Fibroblast of mammary gland (primary cell): ENCODE data around the gene TRAF7.

Experiments used
- DNase-seq: peaks from one replicate; pipeline ENCODE4 v3.0.0-alpha.2; 2010; ENCODE audit warnings: low read depth
- H3K4me3 ChIP-seq: 2 replicates; pipeline ENCODE4 v1.5.1; 2011; ENCODE audit warnings: low read depth, mild to moderate bottlenecking, low read length, moderate library complexity; ENCODE audit not compliant: control insufficient read depth
- TF ChIP-seq, protein P1 (sequence below): conservative IDR thresholded peaks from 2 replicates; pipeline ENCODE4 v1.5.1; 2011; ENCODE audit warnings: low read depth, low read length, inconsistent platforms; ENCODE audit not compliant: control insufficient read depth, insufficient read depth

The TRAF7 gene

DNA sequence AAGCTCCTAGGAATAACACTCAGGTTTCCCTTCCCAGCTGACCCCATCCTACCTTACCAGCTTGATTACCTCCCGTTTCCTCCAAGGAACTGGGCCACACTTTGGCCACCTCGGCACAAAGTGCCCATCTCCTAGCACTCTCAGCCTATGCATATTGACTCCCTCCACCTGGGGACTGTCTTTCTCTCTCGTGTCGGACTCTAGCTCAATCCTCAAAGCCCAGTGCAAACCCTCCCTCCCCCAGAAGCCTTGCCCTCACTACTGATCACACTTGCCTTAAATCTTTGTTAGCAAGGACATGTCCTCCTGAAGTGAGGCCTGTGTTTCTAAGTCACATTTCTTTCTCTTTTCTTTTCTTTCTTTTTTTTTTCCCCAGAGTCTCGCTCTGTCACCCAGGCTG lies 9.7 kb upstream of the TRAF7 start:
- TF ChIP-seq, protein P1, sequence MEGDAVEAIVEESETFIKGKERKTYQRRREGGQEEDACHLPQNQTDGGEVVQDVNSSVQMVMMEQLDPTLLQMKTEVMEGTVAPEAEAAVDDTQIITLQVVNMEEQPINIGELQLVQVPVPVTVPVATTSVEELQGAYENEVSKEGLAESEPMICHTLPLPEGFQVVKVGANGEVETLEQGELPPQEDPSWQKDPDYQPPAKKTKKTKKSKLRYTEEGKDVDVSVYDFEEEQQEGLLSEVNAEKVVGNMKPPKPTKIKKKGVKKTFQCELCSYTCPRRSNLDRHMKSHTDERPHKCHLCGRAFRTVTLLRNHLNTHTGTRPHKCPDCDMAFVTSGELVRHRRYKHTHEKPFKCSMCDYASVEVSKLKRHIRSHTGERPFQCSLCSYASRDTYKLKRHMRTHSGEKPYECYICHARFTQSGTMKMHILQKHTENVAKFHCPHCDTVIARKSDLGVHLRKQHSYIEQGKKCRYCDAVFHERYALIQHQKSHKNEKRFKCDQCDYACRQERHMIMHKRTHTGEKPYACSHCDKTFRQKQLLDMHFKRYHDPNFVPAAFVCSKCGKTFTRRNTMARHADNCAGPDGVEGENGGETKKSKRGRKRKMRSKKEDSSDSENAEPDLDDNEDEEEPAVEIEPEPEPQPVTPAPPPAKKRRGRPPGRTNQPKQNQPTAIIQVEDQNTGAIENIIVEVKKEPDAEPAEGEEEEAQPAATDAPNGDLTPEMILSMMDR, result no peak
- no peak overlapping the region for H3K4me3 ChIP-seq
- no peak for DNase-seq

DNA sequence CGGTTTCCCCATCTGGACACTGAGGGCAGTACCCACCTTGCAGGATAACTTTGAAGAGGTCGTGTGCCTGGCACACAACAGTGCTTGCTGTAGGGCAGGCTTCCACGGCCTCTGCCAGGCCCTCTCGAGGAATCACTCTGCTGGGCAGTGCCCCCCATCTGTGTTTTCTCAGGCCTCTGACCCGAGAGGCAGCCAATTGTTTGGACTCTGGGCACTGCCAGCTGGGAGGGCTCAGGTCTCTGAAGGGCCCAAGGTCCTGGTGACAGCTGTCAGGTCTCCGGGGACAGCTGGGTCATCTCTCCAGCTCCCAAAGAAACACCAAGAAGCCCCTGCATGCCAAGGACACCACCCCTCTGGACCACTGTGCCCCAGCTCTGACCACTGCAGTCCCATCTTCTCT lies 8.2 kb upstream of the TRAF7 start:
- no peak for DNase-seq
- TF ChIP-seq, protein P1, result no peak
- no peak overlapping the region for H3K4me3 ChIP-seq

DNA sequence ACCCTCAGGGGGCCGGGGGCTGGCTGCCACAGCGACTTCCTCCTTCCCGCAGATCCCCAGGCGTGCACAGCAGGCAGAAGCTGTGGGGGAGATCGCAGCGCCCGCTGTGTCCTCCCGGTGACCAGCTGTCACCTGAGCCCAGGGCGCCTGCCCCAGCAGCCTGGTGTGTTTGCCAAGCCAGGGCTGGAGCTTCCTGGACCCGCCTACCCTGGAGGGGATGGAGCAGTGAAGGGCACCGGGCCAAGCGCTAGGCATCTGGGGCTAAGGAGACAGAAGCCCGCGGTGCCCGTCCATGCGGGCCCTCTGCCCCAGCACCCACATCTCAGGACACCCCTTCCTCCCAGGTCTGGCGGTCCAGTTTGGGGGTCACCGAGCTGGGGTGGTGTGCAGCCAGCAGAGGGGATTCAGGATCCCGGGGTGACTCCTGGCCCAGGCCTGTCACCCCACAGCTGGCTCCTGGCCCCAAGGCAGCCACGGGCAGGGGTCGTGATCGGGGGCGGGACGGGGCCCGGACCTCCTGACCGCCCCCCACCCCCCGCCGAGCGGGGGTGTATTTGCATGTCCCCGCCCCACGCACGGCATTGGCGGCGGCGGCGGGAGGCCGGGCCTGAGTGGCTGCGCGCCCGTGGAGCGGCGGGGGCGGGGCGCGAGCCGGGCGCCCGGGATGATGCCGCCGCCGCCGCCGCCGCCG lies 7.5 kb upstream of the TRAF7 start, which contains the start of gene RAB26:
RAB26 (plus strand) TSS at position 645 of the 691 bp plus-strand sequence. CDS start 159 bp downstream, outside the sequence.
- DNase-seq, result peak; percentile 31
- TF ChIP-seq, protein P1, result no peak
- peak within 1 kb of the TSS; percentile 13 for H3K4me3 ChIP-seq

DNA sequence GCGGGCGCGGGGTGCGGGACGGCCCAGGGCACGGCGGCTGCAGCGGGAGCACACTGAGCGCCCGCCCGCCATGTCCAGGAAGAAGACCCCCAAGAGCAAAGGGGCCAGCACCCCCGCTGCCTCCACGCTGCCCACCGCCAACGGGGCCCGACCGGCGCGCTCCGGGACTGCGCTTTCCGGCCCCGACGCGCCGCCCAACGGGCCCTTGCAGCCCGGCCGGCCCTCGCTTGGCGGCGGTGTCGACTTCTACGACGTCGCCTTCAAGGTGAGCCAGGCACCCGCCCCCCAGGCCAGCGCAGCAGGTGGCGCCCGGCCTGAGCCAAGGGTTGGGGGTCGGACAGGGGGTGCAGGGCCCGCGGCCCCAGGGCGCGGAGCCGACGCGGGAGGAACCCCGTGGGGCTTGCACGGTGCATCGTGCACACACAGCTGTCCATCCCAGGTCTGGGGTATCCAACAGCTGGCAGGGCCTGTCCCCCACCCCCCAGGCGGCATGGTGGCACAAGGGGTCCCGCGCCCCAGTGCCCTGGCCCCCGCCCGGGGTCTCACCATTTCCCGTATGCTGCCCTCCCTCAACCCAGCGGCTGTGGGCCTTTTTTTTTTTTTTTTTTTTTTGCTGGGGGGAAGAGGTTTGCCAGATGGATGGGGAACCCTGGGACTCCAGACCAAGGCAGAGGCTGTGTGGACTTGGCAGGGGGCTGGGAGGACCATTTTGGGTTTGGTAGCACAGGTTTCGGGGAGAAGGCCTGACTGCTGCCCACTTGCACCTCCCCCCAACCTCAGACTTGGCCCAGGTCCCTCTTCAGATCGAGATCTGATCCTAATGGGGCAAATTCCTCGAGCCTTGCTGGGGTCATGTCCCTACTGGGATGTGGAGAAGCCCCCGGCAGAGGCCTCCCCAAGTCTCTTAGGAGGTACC lies 6.6 kb upstream of the TRAF7 start:
- TF ChIP-seq, protein P1, result no peak
- DNase-seq, result peak; percentile 32
- H3K4me3 ChIP-seq, result peak overlapping the region; percentile 13

DNA sequence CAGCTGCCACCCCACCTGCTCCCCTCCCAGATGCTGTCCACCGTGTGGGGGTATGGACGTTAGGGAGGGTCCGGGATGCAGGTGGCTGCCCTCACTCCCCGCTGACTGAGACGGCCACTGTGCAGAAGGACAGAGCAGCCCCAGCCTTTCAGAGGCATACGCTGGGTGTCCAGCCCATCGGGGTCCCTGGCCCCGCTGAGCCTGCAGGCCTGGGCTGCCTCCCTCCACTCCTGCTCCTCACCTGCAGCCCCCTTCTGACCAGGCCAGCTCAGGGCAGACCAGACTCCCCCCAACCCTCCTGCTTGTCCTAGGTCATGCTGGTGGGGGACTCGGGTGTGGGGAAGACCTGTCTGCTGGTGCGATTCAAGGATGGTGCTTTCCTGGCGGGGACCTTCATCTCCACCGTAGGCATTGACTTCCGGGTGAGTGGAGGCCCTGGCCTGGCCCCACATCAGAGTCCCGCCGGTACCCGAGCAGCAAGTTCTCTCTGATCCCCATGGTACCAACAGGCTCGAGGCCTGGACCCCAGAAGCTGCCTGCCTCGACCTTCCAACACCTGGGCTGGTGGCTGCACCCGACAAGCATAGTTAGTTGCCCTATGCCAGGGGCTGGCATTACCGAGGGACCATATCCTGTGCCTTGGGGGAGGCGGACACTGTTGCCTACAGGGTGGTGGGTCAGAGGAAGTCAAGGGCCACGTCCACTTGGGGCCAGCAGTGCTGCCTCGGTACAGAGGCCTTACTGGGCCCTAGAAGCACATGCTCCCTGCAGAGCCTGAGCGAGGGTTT lies 5.8 kb upstream of the TRAF7 start:
- peak; percentile 34 for DNase-seq
- TF ChIP-seq, protein P1, result no peak
- H3K4me3 ChIP-seq, result no peak overlapping the region
